Stimulated activated CD4-positive, alpha-beta T cell treated with anti-CD3 and anti-CD28 coated beads, TNF-alpha, amount 100 ng/mL, for 24 hours (primary cell): ENCODE data around the gene GPC3.
"Not testable (repeated sequence)": the region's sequence is repeated elsewhere in the genome, so short reads cannot be mapped to it uniquely, and the experiment has no call there.

Experiments used
- DNase-seq, 3 experiments: peaks; one replicate each; pipeline ENCODE4 v3.0.0-alpha.2; 2020; ENCODE audit warnings: low read depth in 3 of 3

The GPC3 gene

DNA sequence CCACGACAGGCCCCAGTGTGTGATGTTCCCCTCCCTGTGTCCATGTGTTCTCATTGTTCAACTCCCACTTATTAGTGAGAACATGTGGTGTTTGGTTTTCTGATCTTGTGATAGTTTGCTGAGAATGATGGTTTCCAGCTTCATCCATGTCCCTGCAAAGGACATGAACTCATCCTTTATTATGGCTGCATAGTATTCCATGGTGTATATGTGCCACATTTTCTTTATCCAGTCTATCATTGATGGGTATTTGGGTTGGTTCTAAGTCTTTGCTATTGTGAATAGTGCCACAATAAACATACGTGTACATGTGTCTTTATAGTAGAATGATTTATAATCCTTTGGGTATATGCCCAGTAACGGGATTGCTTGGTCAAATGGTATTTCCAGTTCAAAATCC lies 97.3 kb downstream of the GPC3 start:
- not testable (repeated sequence) for DNase-seq

DNA sequence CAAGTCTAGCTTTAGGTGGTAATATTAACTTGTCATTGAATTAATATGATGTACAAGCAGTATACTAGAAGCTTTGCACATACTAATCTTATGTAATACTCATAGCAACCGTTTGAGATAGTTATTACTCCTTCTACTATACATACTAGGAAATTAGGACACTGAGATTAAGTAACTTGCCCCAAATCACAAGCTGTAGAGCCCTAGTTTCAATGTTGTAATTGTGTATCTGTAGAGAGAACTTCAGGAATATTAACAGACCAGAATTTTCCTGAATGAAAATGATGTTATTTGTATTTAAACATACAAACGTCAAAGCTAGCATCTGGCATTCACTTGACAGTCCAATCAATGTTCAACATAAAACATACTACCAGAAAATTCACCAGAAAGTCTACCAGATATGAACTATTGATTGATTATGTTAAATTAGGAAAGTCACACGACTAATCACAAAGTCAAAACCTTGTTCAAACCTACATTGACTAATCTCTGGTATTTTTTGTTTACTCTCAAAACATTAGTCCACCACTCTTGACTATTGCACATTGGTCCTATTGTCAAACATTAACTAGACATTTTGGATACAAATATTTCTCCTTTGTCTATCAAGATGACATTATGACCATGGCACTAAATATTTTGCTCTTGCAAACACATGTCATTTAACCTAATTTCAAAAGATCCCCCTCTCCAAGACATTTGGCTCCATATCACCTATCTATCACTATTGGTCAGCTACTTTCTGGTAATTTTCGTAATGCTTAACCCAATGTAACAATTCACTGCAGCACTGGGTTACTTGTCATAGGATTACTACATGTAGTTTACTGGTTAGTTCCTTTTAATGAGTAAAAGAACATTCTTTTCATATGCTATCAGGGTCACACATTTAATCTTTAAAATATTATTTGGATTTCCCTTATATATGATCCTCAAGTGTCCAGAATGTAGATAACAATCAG lies 100.7 kb downstream of the GPC3 start:
- DNase-seq = no peak

- DNase-seq = no peak
Measured at GRCh38 chrX:133881893-133882292, 103.5 kb downstream of the GPC3 start.

DNA sequence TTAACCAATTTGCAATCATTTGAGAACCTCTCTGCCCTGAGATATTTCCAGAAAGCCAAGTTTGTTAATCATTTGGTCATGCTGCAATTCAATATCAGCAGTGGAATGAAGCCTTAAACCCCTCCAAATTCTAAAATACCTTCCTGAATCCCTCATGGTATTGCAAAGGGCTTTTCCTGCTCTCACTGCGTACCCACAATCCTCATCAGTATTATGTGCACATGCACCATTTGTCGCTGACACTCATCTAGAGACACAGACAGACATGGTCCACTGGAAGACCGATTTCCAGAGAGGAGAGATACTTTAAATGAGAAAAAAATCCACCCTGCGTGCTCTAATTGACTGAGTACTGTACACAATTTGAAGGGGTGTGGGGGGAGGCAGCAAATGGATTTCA lies 104.4 kb downstream of the GPC3 start:
- no peak for DNase-seq

DNA sequence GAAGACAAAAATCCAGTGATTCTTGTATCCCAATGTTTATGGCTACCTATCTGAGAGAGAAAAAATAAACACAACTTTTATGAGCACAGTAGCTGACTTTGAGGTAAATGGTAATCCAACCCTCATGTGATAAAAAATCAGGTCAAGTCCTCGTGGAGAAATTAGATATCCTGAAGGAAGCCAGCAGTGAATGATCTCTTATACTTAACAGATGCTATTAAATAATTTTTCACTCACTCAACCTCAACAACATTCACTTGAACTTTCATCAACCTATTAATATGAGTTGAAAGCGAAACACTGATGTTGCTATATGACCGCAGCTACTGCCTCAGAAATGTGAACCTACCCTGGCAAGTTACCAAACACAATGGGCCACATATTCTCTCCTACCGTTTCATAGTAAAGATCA lies 105.4 kb downstream of the GPC3 start:
- DNase-seq = no peak

GRCh38 chrX:133878710-133879109 lies 106.7 kb downstream of the GPC3 start:
- no peak for DNase-seq

GRCh38 chrX:133876646-133877045 lies 108.7 kb downstream of the GPC3 start:
- DNase-seq = no peak

GRCh38 chrX:133869270-133869669 lies 116.1 kb downstream of the GPC3 start:
- DNase-seq = no peak

DNA sequence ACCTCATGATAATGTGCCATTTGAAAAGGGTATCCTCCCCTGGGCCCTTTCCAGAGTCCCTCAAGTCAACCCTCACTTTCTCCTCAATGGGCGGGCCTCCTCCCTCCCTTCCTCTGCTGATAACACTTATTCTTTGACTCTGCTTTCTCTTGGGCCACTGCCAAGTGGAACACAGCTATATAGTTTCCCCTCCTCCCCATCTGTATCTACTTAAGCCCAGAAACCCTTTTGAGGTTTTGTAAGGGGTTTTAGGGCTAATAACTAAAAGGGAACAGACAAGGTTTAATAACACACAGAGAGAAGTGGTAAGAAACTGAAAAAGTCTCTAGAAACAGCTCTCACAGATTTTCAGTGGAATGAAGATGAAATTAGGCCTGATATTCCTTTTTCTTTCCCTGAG lies 116.7 kb downstream of the GPC3 start:
- no peak for DNase-seq

DNA sequence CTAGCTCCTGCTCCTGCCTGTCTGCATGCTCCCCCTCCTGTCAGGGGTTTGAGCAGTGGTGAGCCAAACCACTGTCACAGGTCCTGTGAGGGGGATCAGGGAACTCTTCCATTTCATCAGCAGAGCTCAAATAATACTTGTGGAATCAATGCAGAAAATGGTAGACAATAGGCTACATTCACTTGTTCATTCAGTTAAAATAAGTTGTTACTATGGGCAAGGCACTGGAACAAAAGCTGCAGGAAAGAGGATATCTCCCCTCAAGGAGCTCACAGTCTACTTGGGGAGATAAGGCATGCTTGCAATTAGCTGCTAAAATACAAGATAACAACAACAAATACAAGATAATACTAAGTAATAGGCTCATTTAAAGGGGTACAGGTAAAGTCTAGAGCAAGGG lies 117.1 kb downstream of the GPC3 start:
- DNase-seq = no peak

GRCh38 chrX:133865761-133866471 lies 119.5 kb downstream of the GPC3 start:
- no peak for DNase-seq

- DNase-seq = no peak
Measured at GRCh38 chrX:133864236-133864635, 121.2 kb downstream of the GPC3 start.

DNA sequence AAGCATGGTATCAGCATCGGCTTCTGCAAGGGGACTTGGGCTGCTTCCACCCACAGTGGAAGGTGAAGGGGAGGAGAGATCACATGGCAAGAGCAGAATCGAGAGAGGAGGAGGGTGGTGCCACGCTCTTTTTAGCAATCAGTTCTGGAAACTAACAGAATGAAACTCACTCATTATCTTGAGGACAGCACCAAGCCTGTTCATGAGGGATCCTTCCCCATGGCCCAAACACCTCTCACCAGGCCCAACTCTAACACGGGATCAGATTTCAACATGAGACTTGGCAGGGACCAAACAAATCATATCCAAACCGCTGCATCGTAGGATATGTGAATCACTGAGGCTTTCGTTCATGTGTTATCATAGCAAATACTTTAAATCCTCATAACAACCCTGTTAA lies 125.5 kb downstream of the GPC3 start:
- DNase-seq = no peak

GRCh38 chrX:133859336-133859735 lies 126.1 kb downstream of the GPC3 start:
- DNase-seq = no peak

DNA sequence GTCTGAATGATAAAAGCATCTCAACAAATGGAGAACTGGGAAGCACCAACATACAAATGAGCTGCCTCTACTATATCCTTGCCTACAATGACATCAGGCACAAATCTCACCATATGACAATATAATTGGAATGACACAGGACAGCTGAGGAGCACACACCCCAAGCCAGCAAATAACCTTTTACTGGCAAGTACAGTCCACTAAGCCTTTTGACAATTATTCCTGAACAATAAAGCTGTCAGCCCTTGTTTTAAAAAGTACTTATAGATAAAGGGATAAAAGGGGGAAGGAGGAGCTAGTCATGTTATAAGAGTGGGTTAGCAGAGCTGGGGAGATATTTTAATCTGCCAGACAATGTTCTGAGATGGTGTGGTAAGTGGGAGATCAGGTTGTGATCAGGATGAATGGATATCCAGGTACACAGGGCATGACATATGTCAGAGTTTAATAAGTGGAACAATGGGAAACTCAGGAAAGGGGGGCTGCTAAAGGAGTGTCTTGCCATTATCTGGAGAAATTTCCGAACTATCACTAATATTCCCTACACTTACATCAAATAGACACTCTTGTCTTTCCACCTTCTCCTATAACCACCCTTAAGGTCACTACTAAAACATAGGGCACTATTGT lies 127.6 kb downstream of the GPC3 start:
- no peak for DNase-seq

- DNase-seq = no peak
Measured at GRCh38 chrX:133856819-133857218, 128.6 kb downstream of the GPC3 start.

DNA sequence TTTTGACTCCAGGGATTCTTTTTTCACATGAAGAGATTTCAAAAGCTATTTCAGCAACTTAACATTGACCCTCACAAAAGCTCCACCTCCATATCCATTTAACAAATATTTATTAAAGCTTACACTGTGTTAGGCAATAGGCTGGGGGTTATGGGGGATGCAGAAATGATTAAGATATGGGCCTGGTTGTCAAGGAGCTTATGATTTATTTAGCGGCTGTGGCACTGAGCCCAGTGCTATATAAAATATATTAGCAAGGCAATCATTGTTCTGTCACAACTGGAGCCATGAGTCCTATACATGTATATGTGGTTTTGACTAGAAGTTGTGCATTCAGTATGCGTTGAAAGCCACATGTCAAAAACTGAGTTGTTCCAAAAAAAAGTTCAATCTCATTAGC lies 131.1 kb downstream of the GPC3 start:
- DNase-seq = no peak

DNA sequence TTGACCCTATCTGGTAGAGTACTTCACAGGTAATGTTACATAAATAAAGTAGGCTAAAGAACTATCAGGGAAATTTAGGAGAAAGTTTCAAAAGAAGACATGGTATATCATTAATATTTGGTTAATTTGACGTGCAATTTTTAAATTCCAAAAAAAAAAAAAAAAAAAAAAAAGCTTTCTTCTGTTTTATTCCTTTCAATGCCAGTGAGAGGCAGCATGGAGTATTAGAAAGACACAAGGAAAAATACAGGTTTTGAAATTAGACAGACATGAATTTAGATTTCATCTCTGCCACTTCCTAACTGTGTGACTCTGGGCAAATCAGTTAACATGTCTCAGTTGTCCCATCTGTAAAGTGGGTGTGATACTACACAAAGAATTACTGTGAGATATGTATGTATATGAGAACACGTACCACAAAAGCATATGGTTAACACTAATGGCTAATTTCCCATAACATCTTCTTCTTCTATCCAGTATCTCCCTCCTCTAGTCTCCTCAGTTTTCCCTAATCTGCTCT lies 132.5 kb downstream of the GPC3 start:
- no peak for DNase-seq

- no peak for DNase-seq
Measured at GRCh38 chrX:133852401-133852800, 133.0 kb downstream of the GPC3 start.

DNA sequence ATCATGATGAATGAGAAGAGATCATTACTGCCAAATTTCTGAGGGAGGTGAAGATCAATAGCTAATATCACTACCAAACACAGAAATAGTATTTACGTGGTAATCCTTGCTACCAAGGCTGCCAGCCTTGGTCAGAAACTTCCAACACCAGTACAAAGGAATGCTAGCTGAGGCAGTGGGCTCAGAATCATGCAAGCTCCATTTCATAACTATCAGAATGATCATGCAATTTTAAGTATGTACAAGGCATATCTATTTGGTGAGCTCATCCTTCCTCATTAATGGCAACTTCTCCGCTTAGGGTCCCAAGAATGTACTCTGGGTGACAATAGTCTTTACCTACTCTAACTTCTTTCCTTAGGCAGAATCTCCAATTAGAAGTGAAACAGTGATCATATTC lies 135.0 kb downstream of the GPC3 start:
- no peak for DNase-seq

- no peak for DNase-seq
Measured at GRCh38 chrX:133849676-133850075, 135.7 kb downstream of the GPC3 start.

- no peak for DNase-seq
Measured at GRCh38 chrX:133847340-133847994, 137.9 kb downstream of the GPC3 start.
